HG02759 (cell line): ENCODE results near the gene SCAPER.
"Not testable (repeated sequence)": the region's sequence is repeated elsewhere in the genome, so short reads cannot be mapped to it uniquely, and the experiment has no call there.

Experiments used
- ATAC-seq: cut with Tn5 transposase; IDR thresholded peaks from one replicate; pipeline ENCODE4 v1.9.1; 2021; ENCODE audit warnings: mild to moderate bottlenecking, moderate library complexity; ENCODE audit not compliant: unreplicated experiment

SCAPER gene

DNA sequence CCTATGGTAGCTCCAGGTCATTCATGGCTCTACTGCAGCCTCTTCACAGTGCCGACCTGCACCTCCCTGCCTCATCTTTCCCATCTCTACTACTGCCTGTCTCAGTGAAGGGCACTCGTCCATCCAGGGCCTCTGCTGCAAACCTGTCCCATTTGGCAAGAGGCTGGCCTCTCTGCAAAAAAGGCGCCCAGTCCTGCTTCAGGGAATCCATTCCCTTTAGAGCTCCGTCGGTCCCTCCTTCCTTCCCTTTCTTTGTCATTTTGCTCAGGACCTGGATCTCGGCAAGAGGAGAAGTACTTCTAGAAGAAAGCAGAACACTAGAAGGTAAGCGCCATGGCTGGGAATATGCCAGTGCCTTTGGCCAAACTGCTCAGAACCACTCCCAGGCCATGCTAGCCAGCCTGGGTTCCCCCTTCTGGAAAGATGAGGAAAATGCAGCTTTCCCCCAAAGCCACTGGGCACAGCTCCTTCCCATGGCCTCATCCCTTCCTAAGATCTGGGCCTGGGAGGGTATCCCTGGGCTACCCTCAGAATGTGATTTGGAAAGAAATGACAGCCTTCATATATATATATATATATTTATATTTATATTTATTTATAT is 575.0 kb downstream of the SCAPER start:
- ATAC-seq = no peak

DNA sequence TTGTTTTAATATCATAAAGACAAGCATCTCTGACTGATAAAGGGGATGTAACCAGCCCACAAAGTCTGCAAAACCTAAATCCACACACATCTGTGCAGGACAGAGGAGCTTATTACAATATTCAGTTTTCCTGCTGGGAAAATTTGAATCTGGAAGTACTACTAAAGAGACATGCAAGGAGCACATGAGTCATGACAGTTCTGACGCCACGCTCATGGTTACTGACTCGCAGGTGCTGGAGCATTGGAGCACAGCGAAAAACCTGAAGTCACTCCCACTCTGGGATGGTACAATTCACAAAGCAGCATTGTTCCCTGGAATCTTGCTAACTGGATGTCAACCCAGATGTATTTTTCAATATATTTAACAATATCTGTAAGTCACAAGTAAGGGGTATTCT is 576.2 kb downstream of the SCAPER start:
- ATAC-seq = no peak

DNA sequence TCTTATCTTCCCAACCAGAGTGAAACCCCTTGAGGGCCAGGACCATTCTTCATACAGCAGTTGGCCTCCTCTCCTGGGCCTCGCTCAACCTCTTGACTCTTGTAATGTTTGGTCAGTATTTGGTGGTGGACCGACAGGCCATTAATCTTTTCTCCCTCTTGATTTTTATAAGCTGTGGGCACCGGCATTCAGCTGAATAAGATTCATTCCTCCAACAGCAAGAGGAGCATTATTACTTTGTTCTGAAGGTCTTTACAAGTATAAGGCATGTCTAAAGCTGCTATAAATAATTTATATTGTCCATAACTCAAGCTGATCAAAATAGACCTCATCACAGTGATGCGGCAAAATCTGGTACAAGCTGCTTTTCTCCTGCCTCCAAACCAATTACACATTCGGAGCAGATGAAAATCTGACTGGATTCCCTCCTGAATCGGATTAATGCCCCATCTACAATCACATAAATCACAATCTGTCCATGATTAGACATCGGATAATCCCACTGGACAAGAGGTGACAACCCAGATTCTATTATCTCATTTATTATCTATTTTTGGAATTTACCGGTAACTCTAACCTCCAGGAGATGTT is 576.9 kb downstream of the SCAPER start:
- ATAC-seq = no peak

DNA sequence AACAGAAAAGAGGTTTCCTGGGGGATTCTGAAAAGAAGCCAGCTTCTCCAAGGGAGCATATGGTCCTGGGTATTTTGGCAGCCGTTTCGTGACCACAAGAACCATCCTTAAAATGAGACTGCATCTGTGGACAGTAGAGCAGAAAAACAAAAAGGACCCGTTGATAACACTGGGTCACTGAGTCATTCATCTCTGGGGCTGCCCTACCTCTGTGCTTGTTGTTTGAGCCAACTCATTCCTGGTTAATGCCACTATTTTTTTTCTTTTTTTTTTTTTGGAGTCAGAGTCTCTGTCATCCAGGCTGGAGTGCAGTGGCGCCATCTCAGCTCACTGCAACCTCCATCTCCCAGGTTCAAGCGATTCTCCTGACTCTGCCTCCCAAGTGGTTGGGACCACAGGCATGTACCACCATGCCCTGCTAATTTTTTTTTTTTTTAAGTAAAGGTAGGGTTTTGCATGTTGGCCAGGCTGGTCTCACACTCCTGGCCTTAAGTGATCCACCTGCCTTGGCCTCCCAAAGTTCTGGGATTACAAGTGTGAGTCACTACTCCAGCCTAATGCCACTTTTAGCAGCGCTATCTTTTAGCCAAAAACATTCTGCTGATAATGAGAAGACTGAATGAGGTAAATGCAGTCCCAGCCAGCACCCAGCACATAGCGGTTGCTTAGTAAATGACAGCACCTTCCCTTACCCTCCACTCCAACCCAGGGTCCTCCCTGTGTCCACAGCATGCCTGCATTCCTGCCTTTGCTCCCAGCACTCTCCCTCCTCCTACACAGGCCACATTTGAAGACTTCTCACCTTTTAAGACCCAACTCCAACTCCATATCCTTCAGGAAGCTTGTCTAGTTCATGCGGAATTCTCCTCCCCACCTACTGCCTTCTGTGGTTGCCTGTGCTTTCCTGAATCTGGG is 577.7 kb downstream of the SCAPER start:
- no peak for ATAC-seq

DNA sequence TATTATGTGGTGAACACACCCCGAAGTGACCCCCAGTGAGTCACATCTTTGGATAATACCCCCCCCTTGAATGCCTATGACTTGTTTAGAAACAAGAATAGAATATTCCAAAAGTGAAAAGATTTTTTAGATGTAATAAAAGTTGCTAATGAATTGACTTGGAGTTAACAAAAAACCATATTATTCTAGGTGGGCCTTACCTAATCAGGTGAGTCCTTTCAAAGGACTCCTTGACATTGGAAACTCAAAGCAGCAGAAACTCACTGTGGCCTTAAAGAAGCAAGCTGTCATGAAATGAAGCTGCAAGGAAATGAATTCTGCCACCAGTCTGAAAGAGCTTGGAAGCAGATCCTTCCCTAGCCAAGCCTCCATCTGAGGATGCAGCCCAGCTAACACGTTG is 579.4 kb downstream of the SCAPER start:
- ATAC-seq = no peak

DNA sequence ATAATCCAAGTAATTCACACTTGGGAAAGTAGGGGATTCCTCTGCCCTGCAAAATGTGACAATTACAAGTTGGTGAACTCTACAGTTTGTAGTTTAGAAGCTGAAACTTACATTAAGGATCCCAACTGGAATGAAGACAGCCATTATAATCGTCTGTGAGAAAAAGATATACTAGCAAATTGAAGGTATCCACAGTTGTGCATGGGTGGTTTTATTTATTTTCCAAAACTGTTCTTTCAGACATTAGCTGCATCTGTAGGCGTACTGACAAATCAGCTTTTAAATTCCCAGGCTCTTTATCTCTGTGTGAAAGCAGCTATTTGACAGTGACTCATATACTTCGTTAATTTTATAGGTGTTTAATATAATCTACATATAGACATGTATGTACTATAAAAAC is 581.1 kb downstream of the SCAPER start:
- no peak for ATAC-seq

DNA sequence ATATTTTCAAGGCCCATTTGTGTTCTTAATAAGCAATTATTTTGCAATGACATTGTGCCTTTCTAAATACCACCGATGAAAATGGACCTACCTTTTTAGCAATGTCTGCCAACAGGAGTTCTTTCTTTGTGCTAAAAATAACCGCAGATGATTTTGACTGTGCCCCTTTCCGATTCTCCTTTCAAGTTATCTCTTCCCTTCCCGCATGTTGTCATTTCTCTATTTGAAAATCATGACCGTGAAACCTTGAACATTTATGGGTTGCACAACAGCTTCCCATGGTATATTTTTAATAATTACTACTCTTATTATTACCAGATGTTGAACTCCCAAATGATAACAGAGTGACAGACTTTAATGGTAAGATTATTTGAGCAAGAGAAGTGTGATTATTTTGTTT is 583.5 kb downstream of the SCAPER start:
- ATAC-seq = no peak

DNA sequence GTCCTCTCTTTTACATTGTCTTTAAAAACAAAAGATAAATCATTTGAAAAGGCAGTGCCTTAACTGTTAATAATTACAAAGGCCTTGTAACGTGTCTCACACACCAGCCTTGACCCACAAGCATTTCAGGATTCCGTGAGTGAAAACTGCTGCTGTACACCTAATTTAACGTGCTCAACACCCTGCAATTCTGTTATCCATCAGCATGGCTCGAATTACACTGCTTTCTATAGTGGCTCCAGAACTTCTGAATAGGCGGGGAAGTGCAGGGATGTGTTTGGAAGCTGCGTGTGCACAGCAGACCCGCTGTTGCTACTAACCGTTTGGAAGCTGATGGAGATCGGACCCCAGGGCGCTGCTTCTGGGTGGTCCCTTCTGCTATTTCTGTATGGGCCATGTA is 584.0 kb downstream of the SCAPER start:
- no peak for ATAC-seq

DNA sequence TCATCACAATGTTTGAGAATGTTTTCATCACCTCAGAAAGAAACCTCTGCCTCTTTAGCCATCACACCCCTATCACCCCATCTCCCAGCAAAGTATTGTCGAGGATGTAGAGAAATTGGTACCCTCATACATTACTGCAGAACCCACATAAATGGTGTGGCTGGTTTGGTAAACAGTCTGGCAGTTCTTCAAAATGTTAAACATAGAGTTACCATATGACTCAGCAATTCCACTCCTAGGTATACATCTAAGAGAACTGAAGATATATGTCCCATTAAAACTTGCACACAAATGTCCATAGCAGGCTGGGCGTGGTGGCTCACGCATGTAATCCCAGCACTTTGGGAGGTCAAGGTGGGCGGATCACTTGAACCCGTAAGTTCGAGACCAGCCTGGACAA is 585.1 kb downstream of the SCAPER start:
- ATAC-seq = no peak

DNA sequence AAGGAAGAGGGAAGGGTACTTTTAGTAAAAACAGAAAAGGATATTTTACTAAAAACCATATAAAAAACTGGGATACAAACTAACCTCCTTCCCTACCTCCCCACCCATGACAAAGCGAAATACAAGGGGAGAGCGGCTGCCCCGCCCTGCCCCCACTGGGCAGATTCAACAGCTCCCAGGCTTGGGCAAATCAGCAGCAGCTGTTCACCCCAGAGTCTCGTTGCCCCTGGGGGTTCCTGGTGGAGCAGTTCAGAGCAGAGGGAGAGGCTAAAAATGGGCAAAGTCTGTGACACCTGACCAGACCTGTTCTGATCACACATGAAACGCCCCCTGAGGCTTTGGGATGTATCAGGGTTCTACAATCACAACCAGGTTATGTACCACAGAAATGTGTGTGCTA is 591.4 kb downstream of the SCAPER start:
- ATAC-seq = no peak

DNA sequence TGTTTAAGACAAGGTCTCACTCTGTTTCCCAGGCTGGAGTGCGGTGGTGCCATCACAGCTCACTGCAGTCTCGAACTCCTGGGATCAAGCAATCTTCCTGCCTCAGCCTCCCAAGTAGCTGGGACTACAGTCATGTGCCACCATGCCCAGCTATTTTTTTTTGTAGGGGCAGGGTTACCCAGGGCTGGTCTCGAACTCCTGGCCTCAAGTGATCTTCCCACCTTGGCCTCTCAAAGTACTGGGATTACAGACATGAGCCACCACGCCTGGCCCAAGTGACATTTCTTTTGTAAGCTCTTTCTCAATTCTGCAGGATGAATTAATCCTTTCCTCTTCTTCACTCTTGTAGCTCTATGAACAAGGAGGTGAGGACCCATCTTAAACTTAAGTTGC is 592.0 kb downstream of the SCAPER start:
- not testable (repeated sequence) for ATAC-seq

DNA sequence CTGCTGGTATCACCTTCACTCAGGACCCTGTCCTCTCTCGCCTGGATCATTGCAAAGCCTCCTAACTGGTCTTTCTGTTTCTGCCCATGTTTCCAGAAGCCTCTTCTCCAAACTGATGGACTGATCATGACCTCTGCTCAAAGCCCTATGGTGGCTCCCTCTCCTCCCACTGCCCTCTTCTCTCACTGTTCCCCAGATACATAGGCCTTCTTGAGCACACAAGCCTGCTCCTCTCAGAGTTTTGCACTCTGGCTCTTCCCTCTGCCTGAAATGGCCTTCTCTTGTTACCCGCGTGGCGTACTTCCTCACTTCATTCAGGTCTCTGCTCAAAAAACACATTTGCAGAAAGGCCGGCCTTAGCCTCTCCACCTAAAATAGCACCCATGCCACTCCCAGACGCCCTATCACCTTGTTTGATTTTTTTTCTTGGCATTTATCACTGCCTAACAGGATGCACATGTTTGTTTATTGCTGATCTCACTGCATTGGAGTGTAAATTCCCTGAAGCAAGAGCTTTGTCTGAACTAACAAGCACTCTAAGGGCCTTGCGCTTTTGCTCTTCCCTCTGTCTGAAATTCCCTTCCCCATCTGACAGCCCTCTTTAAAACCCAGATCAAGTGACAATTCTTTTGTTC is 592.5 kb downstream of the SCAPER start:
- ATAC-seq = no peak

DNA sequence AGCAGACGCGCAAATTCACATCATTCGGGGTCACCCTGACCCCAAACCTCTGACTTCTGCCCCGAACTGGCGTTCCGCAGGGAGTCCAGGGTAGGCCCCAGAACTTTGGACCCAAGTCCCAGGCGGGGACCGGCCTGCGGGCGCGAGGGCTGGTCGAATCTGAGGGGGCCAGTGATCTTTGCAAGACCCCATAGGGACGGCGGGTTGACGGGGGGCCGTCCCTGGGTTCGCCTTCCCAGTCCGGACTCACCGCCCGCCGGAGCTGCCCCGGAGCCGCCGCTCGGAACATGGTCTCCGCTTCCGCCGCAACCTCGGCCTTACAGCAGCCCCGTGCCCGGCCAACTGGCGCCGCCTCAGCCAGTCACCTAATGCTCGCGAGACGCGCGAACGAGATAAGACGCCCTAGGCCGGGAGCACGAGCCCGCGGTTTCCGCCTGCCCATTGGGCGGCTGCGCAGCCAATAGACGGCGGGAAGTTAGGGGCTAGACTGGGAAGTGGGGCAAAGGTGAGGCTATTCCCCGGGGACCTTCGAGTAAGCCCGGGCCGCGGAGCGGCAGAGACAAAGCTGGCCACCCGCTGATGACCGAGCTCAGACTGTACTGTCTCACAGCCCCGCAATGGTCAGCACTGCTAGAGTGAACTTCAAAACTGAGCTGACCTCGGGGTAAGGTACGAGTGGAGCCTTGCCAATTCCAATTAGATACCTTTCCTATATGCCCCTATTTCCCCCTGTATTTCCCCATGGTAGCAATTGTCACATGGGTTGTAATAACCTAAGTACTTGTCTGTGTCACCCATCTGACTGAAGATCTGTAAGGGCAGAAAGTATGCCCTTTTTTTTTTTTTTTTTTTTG is 593.8 kb downstream of the SCAPER start, which contains the start of gene ETFA:
ETFA (minus strand) TSS at position 370 of the 854 bp plus-strand sequence; CDS start at position 289, 81 bp downstream.
- ATAC-seq = peak; percentile 99

DNA sequence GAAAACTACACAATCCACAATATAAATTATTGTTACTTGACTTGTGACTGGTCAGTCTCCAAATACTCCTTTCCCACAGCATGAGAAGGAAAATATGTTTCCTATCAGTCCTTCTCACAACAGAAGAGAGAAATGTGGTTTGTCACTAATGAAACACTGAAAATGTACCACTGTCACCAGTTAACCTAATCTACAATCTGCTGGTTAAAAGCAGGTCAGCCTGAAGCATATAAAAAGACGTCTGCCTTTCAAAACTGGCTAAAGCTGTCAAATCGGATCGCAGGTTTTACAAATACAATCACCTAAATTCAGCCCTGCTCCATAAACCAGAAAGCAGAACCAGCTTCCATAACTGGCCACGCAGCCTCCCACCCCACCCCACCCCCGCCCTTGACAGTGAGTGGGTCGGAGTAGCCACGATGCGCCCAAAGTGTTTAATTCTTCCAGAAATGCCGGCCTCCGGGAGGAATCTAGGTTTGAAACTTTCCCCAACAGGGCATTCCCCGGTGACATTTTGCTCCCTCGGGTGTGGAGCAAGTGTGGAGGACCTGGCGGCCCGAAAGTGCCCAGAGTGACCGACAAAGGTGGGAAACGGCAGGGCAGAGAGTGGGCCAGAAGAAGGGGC is 594.6 kb downstream of the SCAPER start:
- ATAC-seq = peak; percentile 6

DNA sequence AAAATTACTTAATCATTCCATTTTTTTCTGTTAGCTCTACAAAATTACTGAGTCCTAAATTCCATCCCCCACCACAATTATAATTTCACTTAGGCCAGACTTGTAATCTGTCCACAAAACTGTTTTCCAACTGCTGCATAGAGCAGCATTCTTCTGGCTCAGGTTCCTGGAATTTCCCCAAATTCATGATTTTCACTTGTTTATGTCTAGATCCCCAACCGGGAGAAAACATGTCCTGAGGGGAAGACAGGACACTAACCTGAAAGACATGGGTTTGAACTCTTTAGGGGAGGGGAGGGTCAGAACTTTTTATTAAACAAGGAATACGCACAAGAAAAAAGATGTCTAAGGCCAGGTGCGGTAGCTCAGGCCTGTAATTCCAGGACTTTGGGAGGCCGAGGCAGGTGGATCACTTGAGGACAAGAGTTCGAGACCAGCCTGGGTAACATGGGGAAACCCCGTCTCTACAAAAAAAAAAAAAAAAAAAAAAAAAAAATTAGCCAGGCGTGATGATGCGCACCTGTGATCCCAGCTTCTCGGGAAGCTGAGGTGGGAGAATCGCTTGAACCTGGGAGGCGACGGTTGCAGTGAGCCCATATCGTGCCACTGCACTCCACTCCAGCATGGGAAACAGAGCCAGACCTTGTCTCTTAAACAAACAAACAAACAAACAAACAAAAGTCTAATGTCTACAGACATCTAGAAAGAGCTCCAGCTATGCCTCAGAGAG is 595.4 kb downstream of the SCAPER start:
- no peak for ATAC-seq

DNA sequence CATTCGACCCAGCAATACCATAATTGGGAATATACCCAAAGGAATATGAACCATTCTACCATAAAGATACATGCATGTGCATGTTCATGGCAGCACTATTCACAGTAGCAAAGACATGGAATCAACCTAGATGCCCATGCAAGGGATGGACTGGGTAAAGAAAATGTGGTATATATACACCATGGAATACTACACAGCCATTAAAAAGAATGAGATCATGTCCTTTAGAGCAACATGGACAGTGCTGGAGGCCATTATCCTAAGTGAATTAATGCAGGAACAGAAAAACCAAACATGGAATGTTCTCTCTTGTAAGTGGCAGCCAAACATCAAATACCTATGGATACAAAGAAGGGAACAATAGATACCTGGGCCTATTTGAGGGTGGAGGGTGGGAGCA is 601.2 kb downstream of the SCAPER start:
- no peak for ATAC-seq

DNA sequence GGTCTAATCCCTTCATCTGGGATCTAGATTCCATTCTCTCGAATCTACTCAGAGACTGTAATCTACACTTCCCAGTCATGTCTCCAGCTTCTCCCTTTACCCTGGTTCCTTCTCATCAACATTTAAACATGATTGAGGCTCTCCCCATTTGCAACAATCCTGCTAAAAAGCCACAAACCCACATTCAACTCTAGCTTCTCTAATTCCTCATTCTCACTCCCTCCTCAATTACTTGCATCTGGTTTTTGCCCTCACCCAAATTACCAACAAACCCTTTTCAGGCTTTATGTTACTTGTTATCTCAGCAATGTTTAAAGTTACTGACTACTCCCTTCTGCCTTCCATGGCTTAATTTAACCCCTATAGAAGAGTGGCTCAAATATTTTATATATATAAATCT is 605.4 kb downstream of the SCAPER start:
- no peak for ATAC-seq

DNA sequence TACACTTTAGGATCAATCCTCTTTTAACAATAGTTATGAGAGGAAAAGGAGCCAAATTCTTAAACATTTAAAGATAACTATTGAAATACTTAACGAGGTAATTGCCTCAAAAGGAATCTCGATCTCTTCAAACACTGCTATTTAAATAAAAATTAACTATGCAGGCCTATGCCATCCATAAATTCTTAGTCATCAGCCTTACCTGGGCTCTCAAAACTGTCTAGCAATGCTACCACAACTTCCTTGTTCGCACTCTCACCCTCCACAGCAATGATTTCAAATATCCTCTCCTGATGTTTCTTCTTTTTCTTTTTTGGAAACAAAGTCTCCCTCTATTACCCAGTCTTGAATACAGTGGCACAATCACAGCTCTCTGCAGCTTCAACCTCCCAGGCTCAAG is 606.2 kb downstream of the SCAPER start:
- ATAC-seq = no peak

DNA sequence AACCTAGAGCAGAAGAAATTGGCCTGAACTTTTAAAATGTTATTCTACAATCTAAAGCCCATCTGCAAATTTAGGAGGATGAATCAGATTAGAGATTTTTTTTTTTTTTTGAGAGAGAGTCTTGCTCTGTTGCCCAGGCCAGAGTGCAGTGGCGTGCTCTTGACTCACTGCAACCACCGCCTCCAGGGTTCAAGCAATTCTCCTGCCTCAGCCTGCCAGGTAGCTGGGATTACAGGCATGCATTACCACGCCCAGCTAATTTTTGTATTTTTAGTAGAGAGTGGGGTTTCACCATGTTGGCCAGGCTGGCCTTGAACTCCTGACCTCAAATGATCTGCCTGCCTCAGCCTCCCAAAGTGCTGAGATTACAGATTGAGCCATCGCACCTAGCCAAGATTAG is 607.2 kb downstream of the SCAPER start:
- not testable (repeated sequence) for ATAC-seq
